HG02642 (cell line): ENCODE data around the gene PLD5.
"Not testable (repeated sequence)": the region's sequence is repeated elsewhere in the genome, so short reads cannot be mapped to it uniquely, and the experiment has no call there.

Experiments
- ATAC-seq: cut with Tn5 transposase; IDR thresholded peaks from one replicate; pipeline ENCODE4 v1.9.1; 2021; ENCODE audit warnings: mild to moderate bottlenecking; ENCODE audit not compliant: unreplicated experiment, poor library complexity

The PLD5 gene

DNA sequence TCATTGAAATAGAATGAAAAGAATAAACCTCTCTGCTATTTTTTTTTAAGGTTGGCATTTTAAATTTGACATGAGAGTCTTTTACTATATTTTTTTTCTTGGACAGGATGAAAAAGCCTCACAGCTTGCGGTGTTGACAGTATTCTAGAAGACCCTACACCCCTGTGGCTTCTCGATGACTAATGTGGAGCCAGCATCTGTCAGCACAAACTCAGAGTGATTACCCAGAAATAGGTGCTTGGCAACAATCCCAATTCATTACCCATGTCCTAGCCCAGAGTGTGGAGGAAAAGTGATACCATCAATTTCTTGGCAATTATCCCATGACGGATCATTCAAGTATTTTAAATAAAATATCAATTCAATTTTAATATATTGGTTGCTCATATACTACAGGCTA, 338.8 kb downstream of the PLD5 start:
- no peak for ATAC-seq

GRCh38 chr1:242184955-242185354, 339.5 kb downstream of the PLD5 start:
- no peak for ATAC-seq

DNA sequence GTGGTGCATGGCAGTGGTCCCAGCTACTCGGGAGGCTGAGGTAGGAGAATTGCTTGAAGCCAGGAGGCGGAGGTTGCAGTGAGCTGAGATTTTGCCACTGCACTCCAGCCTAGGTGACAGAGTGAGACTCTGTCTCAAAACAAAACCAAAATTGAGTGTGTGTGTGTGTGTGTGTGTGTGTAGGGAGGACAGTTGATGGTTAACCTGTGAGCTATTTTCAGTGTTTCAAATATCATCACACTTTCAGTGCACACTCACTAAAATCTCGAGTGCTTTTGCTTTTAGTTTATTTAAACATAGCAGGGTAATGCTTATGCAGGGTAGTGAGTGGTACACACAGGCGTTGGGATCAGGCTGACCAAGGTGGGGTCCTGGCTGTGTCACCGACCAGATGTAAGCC, 344.7 kb downstream of the PLD5 start:
- ATAC-seq = peak; percentile 95

DNA sequence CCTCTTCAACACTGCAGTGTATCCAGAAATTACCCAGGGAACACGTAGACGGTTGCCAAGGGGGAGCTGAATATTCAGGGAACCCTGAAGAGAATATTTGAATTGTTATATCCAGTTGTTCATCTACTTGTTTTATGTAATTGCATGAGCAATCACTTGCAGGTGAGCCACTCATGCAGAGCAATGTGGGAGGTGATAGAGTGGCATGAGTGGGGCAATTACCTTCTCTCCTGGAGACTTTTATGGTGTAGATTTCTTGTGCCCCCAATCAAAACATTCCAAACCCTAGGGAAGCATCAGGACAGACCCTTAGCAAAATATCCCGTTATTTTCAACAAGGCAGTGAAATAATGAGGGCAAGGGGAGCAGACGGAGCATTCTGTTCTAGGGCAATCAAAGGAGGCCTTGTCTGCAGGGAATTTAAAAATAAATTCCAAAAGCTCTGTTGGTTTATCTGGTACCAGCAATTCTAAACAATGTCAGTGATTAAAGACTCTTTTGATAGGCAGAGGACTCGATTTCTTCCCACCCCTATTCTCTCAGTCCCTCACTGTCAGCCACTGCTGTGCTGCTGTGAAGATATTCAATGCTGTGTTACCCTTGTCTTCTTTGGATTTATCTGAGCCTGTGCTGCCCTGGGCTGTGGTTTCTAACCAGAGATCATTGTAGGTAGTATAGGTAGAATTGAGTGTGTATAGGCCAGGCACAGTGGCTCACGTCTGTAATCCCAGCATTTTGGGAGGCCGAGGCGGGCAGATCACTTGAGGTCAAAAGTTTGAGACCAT, 345.4 kb downstream of the PLD5 start:
- ATAC-seq = peak; percentile 16

DNA sequence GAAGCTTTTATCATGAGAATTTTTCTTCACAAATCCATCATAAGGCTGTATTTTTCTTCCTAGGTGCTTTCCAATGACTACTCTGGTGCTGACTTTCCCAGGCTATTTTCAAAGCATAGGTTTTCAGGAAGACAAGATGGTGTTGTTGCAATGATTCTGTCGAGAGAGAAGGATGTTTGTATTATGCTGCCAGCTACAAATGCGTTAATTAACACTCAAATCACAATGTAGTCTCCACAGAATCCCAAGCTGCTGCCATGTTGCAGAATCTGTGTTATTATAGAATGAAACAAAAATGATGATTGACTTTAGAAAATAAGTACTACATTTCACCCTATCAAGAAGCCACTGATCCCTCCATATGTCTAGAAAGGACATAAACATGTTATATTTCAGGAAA, 346.1 kb downstream of the PLD5 start:
- no peak for ATAC-seq

DNA sequence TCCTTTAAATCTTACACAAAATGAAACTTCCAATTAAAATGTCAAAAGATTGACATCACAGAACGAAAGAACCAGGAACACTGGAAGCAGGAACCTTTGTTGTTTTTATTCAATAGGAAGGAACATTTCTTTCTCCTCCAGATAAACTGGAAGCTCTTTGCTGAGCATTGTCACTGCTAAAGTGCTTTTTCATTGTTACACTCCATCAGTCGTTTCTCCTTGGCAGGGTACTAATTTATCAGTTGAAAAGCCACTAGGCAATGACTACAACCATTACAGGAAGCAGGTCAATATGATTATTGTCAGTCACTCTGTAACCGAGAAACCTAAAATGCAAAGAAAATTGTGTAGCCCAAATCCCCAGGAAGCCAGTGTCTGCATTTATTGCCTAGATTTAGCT, 362.4 kb downstream of the PLD5 start:
- no peak for ATAC-seq

- peak; percentile 46 for ATAC-seq
Observed at GRCh38 chr1:242147096-242147976, 377.2 kb downstream of the PLD5 start.

GRCh38 chr1:242146652-242147051, 377.8 kb downstream of the PLD5 start:
- ATAC-seq = no peak

DNA sequence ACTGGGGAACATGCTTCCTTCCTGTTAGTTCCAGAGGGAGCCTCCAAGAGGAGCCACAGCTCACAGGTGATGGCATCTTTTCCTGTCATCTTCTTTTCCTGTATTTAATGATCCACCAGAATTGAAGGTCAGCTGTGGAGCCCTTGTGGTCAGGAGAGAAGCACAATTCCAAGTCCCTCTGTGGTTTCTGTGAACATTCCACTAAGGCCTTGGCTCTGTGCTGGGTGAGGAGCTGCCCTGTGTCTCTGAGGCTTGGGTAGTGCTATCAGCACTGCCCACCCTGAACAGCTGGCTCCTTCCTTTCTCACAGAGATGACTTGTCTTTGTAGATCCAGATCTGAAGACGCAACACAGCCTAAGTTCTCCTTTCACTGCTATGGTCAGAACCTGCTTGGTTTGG, 383.7 kb downstream of the PLD5 start:
- no peak for ATAC-seq

DNA sequence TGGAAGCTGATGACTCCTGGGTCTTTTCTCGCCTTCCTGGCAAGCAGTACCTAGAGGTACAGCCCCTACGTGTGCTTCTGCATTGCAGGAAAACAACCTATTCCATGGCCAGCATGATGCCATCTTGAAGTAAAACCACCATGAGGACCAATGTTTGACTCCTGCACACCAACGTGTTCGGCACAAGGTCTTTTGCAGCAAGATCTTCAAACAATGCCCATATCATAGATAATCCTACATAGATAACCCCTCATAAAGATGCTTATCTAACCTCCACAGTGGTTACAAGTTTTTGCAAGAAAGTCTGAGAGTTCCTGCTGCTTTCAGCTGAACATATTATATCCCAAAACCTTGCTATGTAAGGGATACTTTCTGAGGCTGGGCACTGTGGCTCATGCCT, 384.5 kb downstream of the PLD5 start:
- peak; percentile 8 for ATAC-seq

DNA sequence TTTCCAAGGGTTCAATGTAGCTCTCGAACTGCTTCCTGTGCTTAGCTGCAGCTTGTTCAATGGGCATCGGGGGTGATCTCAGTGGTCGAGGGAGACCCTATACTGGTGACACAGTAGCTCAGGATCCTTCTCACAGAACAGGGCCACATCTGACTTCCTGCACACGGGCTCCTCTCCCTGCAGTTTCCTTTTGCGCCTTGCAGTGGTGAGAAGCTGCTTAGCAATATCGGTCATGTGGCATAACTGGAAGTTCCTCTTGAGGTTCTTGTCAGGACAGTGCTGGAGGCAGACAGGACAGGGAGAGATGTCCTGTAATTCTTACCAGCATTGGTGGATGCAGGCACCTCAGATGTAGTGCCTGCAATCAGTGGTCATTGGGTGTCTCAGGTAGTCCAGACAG, 385.1 kb downstream of the PLD5 start:
- ATAC-seq = peak; percentile 70

- no peak for ATAC-seq
Observed at GRCh38 chr1:242133796-242134195, 390.7 kb downstream of the PLD5 start.

DNA sequence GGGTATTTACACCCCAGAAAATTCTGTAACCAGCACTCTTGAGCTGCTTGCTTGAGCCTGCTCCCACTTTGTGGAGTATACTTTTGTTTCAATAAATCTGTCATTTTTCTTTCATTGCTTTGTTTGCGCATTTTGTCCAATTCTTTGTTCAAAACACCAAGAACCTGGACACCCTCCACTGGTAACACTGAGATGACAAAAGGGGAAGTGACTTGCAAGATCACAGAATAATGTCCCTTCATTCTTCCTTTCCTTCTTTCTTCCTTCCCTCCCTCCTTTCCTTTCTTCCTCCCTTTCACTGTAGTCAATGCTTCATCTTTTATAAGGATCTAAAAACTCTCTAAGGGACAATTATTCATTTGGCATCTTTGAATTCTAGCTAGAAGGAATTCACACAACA, 391.1 kb downstream of the PLD5 start:
- no peak for ATAC-seq

DNA sequence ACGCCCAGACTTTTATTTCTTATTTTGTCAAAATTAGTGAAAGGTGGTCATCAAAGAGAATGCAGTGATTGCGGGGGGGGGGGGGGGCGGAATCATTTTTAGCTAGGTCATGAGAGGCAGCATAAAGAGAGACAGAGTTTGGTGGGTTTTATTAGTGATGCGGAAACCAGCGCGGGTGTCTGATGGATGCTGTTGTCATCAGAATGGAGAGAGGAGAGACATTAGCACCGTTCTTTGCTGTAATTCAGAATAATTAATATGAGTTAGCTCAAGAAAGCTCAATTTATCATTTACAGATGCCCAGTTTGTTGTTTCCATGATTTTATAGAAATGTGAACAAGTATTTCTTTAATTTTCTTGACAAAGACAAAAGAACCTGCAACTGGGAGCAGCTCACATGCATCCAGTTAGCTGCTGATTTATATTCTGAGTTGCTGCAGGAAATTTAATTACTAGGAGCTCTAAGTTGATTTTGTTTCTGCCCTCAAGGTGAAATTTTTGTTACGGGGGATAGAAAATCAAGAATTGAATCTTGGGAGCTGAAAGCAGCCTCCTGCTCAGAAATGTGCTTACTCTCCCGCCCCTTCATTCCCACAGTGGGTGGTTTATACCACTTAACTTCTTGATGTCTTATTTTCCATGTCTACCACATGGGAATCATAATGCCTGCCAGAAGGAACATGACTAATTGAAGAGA, 392.2 kb downstream of the PLD5 start:
- no peak for ATAC-seq

GRCh38 chr1:242128951-242129502, 395.5 kb downstream of the PLD5 start:
- no peak for ATAC-seq

DNA sequence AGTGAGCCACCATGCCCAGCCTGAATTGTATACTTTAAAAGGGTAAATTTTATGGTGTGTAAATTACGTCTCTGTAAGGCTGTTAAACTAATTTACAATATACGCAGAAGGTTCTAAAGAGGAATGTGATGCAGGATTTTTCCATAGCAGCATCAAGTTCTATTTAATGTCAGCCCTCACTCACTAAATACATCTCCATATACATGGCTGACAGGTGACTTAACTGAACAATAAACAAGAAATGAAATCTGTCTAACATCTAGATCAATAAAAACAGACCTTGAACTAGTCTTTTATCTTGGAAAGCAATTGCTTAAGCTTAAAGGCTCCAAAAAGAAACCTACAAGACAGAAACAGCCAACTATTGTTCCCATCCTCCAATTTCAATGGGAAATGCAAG, 404.1 kb downstream of the PLD5 start:
- no peak for ATAC-seq

GRCh38 chr1:242100921-242101320, 423.6 kb downstream of the PLD5 start:
- ATAC-seq = no peak

DNA sequence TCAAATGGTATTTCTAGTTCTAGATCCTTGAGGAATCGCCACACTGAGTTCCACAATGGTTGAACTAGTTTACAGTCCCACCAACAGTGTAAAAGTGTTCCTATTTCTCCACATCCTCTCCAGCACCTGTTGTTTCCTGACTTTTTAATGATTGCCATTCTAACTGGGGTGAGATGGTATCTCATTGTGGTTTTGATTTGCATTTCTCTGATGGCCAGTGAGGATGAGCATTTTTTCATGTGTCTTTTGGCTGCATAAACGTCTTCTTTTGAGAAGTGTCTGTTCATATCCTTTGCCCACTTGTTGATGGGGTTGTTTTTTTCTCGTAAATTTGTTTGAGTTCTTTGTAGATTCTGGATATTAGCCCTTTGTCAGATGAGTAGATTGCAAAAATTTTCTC, 427.2 kb downstream of the PLD5 start:
- not testable (repeated sequence) for ATAC-seq

DNA sequence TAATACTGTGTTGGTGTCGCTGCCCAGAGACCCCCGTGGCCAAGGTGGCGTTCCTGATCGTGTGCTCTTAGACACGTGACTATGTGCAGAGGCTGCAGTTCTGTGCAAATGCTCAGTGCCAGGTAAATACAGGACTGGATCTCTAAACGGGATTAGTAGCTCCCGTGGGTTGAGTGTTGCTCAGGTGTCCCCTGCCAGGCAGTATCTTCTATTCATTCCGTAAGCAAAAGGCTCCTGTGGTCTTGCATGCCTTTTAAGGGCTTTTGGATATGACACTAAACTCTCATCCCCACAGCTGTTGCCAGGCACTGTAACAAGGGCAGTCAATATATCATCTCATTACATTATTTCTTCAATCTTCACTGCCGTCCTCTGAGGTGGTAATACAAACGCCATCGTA, 431.4 kb downstream of the PLD5 start:
- ATAC-seq = no peak

GRCh38 chr1:242089911-242090310, 434.6 kb downstream of the PLD5 start:
- no peak for ATAC-seq

GRCh38 chr1:242088875-242089274, 435.6 kb downstream of the PLD5 start:
- ATAC-seq = no peak
